ENCODE results near the gene SP140L. TPM values are rescaled to one million over a fixed set of nuclear protein-coding genes. Genes with fewer than 3 reads are reported as not detected.

SP140L gene
- total RNA-seq, 1 donor from 2014 or later: 24.2 TPM

- peaks cover under 1% of the 10 kb centered on the region for H3K36me3 Mint-ChIP-seq (ENCODE audit: unreplicated experiment)
- TF ChIP-seq, protein P1, sequence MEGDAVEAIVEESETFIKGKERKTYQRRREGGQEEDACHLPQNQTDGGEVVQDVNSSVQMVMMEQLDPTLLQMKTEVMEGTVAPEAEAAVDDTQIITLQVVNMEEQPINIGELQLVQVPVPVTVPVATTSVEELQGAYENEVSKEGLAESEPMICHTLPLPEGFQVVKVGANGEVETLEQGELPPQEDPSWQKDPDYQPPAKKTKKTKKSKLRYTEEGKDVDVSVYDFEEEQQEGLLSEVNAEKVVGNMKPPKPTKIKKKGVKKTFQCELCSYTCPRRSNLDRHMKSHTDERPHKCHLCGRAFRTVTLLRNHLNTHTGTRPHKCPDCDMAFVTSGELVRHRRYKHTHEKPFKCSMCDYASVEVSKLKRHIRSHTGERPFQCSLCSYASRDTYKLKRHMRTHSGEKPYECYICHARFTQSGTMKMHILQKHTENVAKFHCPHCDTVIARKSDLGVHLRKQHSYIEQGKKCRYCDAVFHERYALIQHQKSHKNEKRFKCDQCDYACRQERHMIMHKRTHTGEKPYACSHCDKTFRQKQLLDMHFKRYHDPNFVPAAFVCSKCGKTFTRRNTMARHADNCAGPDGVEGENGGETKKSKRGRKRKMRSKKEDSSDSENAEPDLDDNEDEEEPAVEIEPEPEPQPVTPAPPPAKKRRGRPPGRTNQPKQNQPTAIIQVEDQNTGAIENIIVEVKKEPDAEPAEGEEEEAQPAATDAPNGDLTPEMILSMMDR (IDR thresholded peaks at IDR 0.05): peak; percentile 12
Observed at GRCh38 chr2:230323385-230324106, 3.4 kb upstream of the SP140L start.

GRCh38 chr2:230324503-230324902 lies 2.5 kb upstream of the SP140L start:
- H3K4me1 Mint-ChIP-seq (ENCODE audit: unreplicated experiment): peaks cover 34% of the 10 kb centered on the region
- peaks cover 8% of the 10 kb centered on the region for H3K9me3 Mint-ChIP-seq (ENCODE audit: unreplicated experiment)
- H3K27me3 Mint-ChIP-seq (ENCODE audit: unreplicated experiment): no peaks in the 10 kb centered on the region
- TF ChIP-seq, protein P1 (IDR thresholded peaks at IDR 0.05): no peak
- H3K4me3 Mint-ChIP-seq (ENCODE audit: unreplicated experiment): no peak overlapping the region
- H3K36me3 Mint-ChIP-seq (ENCODE audit: unreplicated experiment): peaks cover 10% of the 10 kb centered on the region
- DNase-seq (ENCODE audit: extremely low spot score, unreplicated experiment): no peak
- H3K27ac Mint-ChIP-seq (ENCODE audit: unreplicated experiment): no peak overlapping the region

More at GRCh38 chr2:230323385-230324106, 3.4 kb upstream of the SP140L start:
- Mint-ChIP-seq H3K27me3 (ENCODE audit: unreplicated experiment) (no peaks in the 10 kb centered on the region), H3K4me1 (ENCODE audit: unreplicated experiment) (peaks cover 25% of the 10 kb centered on the region), H3K4me3 (ENCODE audit: unreplicated experiment) (no peak overlapping the region), H3K9me3 (ENCODE audit: unreplicated experiment) (peaks cover 8% of the 10 kb centered on the region), H3K27ac (ENCODE audit: unreplicated experiment) (no peak overlapping the region)
- DNase-seq (ENCODE audit: extremely low spot score, unreplicated experiment): no peak

DNA sequence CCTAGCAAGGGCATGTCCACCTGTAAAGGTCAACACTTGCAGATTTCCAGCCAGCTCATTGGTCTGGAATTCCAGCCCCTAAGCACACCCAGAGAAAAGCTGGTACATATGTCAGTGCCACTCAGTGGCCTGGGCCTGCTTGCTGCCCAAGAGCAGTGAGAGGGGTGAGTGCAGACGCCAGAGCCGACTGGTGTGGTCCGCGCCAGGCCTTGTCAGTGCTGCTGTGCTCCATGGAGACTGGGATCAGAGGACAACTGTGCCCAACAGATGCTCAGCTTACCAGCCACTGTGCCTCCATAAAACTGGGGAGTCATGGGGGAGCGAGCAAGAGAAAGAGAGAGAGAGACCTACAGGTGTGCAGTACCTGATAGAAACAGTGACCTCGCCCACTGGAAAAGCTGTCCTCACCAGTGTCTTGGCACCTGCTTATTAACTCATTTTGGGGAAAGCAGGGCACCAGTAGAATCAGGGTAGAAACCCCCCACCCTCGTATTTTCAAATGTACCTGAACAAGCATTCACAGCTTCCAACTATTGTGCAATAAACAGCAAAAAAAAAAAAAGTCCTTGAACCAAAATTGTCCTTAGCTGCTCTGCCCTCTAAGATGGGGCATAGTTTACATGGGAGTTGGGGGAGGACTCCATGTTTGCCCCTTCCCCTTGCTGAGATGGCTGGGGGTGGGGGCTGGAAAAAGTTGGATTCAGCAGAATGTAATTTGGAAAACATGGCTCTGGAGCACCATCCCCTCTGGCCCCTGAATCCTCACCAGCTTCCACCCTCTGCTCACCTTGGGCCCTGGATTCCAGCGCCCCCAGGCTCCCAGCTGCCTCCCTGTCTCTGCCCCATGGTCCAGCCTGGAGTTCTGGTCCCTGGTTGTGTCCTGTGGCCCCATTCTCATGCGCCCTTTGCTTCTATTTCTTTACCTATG lies 1.4 kb upstream of the SP140L start:
- no peak overlapping the region for H3K4me3 Mint-ChIP-seq (ENCODE audit: unreplicated experiment)

GRCh38 chr2:230327418-230328154 lies 593 bp downstream of the SP140L start:
- Mint-ChIP-seq H3K27me3 (ENCODE audit: unreplicated experiment) (no peaks in the 10 kb centered on the region), H3K27ac (ENCODE audit: unreplicated experiment) (peak overlapping the region; percentile 99), H3K36me3 (ENCODE audit: unreplicated experiment) (peaks cover 29% of the 10 kb centered on the region), H3K4me1 (ENCODE audit: unreplicated experiment) (peaks cover 53% of the 10 kb centered on the region), H3K4me3 (ENCODE audit: unreplicated experiment) (peak overlapping the region; percentile 81), H3K9me3 (ENCODE audit: unreplicated experiment) (peaks cover 4% of the 10 kb centered on the region)
- TF ChIP-seq, protein P1 (IDR thresholded peaks at IDR 0.05): no peak
- no peak for DNase-seq (ENCODE audit: extremely low spot score, unreplicated experiment)

More for the DNA sequence above, 1.4 kb upstream of the SP140L start:
- H3K9me3 Mint-ChIP-seq (ENCODE audit: unreplicated experiment): peaks cover 8% of the 10 kb centered on the region
- no peak for DNase-seq (ENCODE audit: extremely low spot score, unreplicated experiment)
- no peak overlapping the region for H3K27ac Mint-ChIP-seq (ENCODE audit: unreplicated experiment)
- H3K36me3 Mint-ChIP-seq (ENCODE audit: unreplicated experiment): peaks cover 19% of the 10 kb centered on the region
- TF ChIP-seq, protein P1 (IDR thresholded peaks at IDR 0.05): no peak
- H3K4me1 Mint-ChIP-seq (ENCODE audit: unreplicated experiment): peaks cover 45% of the 10 kb centered on the region
- H3K27me3 Mint-ChIP-seq (ENCODE audit: unreplicated experiment): no peaks in the 10 kb centered on the region
